Mucosa of gallbladder (tissue), 1 donor: ENCODE data around the gene PCBP3. TPM values are rescaled to one million over a fixed set of nuclear protein-coding genes. Genes with fewer than 3 reads are reported as not detected.
A peak's percentile ranks its signal among the peaks of the same experiment; 100 is the strongest.
"Not testable (repeated sequence)": the region's sequence is repeated elsewhere in the genome, so short reads cannot be mapped to it uniquely, and the experiment has no call there.

Experiments used
- DNase-seq: peaks from one replicate; pipeline ENCODE4 v3.0.0-alpha.2; 2020; ENCODE audit warnings: low spot score
- total RNA-seq: library from RNA; stranded (reverse); gene quantifications from one replicate; pipeline ENCODE4 v1.2.1, GENCODE V29; 2021
- donor health status: DM: no; HTN: no; CAD: no.

PCBP3 gene
- total RNA-seq, 1 donor from 2014 or later = 2.1 TPM

DNA sequence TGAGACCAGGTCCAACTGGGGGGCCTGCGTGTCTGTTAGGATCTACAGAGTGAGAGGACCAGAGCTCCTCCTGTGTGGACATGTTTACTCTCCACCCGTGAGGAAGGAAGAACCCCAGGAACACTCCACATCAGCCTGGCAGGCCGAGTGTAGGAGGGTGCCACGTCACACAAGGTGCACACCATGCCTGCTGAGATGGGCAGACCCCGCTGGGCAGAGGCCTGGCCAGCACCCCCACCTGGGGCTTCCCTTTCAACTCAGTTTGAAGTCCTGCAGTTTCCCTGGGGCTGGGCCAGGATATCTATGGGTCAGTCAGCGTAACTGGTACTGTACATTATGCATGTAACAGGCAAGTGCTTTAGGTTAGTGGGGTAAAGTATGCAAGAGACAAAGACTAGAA lies 30.1 kb upstream of the PCBP3 start:
- DNase-seq = no peak

DNA sequence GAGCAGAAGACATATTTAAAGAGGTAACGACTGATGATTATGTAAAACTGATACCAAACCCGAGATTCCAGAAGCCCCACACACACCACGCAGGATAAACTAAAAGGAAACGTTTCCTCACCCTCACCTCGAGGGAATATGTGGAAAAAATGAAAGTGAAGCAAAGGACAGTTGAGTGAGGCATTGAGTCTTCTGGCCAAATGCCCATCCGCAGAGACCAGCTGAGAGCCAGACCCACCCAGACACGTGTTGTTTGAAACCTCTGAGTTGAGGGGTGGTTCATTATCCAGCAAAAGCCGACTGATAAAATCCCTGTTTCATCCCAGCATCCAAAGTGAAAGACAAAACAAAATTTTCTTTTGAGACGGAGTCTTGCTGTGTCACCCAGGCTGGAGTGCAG lies 29.6 kb upstream of the PCBP3 start:
- no peak for DNase-seq

GRCh38 chr21:45615145-45615711 lies 28.3 kb upstream of the PCBP3 start:
- DNase-seq = peak; percentile 37

GRCh38 chr21:45617021-45617921 lies 26.3 kb upstream of the PCBP3 start:
- DNase-seq = no peak

- no peak for DNase-seq
Observed at GRCh38 chr21:45618287-45618686, 25.2 kb upstream of the PCBP3 start.

DNA sequence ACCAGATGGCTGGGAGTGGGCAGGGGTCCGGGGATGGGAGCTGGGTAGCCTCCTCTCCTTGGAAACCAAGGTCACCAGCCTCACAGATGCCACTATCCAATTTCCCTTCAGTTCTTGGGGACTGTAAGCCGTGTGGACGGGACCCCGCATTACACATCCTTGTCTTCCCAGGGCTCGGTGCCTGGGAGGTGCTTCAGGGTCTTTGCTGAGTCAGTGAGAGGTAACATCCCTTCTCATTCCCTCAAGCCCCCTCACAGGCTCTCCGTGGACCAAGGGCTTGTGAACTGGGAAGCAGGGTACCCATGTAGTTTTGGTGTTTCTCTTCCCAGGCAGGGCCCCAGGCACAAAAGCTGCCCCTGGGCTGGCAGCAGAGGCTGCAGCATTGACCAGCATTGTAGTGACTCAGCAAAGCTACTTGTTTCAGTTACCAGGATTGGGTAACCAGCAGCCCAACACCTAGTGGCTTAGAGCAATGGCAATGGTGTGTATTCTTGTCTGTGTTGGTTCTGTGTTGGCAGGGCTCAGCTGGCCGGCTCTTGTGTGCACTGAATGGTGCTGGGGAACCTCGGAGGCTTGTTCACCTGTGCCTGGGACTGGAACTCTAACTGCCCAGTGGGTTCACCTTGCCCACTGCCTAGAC lies 24.6 kb upstream of the PCBP3 start:
- no peak for DNase-seq

DNA sequence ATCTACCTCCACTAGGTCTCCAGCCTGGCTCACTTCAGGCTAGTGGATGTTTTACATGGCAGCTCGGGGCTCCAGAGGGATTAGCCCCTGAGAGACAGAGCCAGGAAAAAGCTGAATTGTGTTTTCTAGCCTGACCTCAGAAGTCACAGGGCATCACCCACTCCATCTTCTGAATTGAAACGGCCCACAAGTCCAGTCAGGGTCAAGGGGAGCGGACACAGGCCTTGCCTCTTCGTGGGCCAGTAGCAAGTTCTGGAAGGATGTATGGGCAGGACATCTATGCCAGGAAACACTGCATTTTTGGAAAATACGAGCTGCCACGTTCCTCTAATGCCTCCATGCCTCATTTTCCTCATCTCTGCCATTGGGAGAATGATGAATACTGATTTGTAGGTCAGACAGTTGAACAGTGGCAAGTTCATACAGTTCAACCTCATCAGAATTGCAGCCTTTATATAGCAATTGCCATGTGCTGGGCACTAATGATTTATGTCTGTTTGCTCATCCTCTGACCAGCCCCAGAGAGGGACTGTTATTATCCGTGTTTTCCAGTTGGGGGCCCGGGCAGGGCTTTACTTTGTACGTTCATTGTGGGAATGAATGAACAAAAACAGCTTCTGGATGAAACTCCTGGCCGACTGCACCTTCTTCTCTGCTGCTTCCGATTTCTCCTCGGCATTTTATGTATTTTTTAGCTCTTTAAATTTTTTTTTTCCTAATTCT lies 23.2 kb upstream of the PCBP3 start:
- no peak for DNase-seq

GRCh38 chr21:45621435-45622331 lies 21.8 kb upstream of the PCBP3 start:
- not testable (repeated sequence) for DNase-seq

GRCh38 chr21:45622416-45623097 lies 21.0 kb upstream of the PCBP3 start:
- DNase-seq = no peak

DNA sequence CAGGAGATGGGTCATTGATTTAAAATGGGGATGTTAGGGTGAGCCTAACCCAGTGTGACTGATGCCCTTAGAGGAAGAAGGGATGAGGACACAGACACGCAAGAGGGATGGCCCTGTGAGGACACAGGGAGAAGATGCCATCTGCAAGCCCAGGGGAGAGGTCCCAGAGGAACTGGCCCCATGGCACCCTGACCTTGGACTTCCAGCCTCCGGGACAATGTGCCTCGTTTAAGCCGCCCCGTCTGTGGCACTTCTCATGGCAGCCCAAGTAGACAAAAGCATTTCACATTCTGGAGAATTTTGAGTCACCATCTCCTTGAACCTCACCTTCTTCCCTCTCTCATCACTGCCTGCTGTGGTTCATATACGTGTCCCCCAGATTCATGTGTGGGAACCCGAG lies 20.1 kb upstream of the PCBP3 start:
- no peak for DNase-seq

- not testable (repeated sequence) for DNase-seq
Observed at GRCh38 chr21:45626127-45626526, 17.4 kb upstream of the PCBP3 start.

DNA sequence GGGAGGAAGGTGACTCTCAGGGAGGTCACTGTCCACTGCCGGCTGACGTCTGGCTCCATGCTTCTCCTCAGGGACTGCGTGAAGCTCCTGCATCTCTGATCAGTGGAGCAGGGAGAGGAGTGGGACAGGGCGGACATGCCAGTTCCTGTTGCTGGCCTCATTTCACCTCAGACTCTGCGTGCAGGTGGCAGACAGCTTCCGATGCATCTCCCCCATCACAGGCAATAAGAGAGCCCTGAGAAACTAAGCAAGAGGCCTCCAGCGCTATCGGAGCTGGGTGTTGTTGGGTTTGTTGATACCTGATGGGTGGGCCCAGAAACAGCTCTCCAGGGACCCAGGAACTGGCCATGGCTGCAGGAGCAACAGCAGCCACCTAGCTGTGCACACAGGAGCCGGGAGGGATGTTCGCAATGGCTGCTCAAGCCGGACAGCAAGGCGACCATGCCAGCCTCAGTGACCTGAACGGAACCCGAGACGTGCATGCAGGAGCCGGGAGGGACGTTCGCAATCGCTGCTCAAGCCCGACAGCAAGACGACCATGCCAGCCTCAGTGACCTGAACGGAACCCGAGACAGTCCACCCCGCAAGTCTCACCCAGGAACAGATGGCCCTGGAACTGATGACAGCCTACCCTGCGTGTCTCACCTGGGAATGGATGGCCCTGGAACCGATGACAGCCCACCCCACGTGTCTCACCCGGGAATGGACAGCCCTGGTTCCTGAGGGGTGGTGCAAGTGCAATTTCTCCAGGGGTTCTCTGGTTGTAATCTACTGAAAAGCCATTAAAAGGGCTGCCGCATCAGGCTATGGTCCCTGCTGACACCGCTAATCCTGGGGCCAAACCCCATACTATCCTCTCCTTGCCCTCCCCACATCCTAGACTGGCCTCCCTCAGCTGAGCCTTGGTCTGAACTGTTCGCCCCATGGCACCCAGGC lies 14.2 kb upstream of the PCBP3 start:
- no peak for DNase-seq

DNA sequence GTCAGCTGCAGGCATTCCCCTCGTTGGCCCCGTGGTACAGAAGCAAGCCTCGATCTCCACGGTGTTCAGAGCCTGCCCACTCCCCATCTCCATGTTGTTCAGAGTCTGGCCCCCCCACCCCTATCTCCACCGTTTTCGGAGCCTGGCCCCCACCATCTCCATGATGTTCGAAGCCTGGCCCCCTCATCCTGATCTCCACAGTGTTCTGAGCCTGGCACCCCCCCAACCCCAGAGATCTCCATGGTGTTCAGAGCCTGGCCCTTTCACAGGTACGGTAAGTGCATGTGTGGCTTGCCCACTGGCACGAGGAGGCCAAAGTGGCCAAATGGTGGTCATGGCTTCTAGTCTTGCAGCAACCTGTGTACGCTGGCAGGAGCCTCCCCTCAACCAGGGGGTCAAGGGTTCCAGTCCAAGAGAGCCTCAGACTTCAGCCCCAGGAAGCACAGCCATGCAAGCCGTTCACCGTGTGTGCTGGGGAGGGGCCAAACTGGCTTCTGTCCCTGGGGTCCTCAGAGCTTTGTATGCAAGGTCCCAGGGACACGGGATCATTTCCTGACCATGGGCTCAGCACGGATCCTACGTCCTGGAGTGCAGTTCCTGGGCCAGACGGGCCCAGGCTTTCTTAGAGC lies 13.3 kb upstream of the PCBP3 start:
- no peak for DNase-seq

DNA sequence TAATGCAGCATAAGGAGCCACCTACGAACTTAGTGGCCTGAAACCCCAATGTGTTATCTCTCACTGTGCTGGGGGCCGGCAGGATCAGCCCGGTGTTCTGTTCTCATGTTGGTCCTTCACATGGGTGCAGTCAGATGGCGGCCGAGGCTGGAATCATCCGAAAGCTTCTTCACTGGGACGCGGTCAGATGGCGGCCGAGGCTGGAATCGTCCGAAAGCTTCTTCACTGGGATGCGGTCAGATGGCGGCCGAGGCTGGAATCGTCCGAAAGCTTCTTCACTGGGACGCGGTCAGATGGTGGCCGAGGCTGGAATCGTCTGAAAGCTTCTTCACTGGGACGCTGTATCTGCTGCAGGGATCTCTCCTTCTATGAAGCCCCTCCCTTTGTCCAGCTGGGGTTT lies 12.6 kb upstream of the PCBP3 start:
- DNase-seq = no peak

DNA sequence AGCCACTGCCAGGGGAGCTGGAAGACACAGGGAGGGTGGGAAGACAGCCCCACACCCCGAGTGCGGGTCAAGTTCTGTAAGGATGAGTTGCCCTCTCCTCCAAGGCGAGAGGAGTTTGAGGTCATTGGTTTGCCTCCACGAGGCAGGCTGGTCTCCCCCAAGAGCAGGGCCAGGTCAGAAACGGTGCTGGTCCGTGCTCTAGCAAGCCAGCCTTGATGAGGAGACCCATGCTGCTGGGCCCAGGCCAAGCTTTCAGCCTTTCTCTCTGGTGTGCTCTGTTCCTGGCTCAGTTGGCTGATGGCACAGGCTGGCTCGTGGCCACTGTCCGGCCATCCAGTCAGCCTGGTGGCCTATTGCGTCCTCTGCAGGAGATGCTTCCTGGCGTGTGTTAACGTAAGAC lies 12.0 kb upstream of the PCBP3 start:
- no peak for DNase-seq

GRCh38 chr21:45632160-45632559 lies 11.4 kb upstream of the PCBP3 start:
- no peak for DNase-seq

DNA sequence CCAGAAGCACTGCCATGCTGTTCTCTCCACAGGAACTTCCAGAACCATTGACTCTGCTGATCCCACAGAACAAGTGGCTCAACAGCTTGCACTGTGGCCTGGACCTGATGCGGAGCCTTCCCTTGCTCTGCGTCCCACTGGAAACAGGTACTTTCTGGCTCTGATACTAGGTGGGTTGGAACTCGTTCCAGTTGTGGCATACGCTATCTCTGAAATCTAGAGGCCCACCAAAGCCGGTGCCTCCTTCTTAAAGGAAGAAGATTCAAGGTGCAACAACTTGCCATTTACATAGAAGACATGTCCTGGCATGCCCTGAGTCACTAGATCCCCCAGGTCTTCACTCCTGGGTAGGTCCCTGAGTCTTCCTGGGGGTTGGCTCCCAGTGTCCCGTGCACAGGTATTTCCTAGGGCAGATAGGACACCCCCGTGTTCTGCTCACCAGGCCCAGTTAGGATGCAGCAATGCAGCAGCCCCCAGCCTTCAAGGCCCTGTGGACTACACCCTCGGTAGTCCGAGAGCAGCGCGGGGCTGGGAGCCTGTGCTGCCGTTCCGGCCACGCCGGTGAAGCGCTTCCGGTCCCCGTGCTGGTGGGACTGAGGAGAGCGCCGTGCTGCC lies 10.8 kb upstream of the PCBP3 start:
- no peak for DNase-seq

DNA sequence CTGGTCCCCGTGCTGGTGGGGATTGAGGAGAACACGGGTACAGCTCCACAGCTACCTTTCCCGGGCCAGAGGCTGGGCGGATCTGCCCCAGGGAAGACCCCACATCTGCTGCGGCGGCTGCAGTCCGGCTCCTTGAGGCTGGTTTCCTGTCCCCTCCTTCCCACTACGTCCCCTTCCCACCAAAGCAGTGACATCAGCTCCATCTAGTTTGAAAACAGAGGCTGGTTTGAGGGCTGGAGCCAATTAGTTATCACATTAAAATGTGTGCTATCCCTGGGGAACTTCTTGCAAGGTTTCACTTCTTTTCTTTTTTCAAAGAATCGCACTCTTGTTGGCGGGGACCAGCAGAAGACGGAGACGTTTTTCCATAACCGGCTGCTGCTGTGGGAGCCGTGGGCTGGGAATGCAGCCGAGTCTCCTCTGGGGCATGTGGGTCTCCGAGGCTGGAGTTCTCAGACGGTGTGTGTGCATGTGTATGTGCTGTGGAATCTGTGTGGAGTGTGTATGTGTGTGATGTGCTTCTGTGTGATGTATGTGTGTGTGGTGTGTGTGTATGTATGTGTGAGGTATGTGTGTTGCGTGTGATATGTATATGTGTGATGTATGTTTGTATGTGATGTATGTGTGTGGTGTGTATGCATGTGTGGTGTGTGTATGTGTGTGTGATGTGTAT lies 8.9 kb upstream of the PCBP3 start:
- no peak for DNase-seq
